Spleen (tissue), 11 donors: ENCODE results near the gene GCSAM. TPM values are rescaled to one million over a fixed set of nuclear protein-coding genes. Genes with fewer than 3 reads are reported as not detected.

Experiments used
- DNase-seq: peaks from one replicate; pipeline ENCODE4 v3.0.0-alpha.2; 2020
- H3K27ac ChIP-seq, 8 donors: fragments of 200-600 bp; sonication (generic) in 7 of 8; 1 replicate in 4 of 8; 2 replicates in 4 of 8; pipeline versions ENCODE4 v1.5.0 to v1.8.0; 2016 to 2021; ENCODE audit warnings: inconsistent platforms in 4 of 8, mild to moderate bottlenecking in 4 of 8, moderate library complexity in 1 of 8
- H3K27me3 ChIP-seq, 7 donors: fragments of 200-600 bp; sonication (generic) in 6 of 7; replicated peaks in 1 of 7; 1 replicate in 4 of 7; 2 replicates in 3 of 7; pipeline versions ENCODE4 v1.5.0 to v1.8.0; 2016 to 2021; ENCODE audit warnings: inconsistent platforms in 3 of 7, mild to moderate bottlenecking in 1 of 7
- H3K36me3 ChIP-seq, 6 donors: fragments of 200-600 bp; sonication (generic) in 5 of 6; 1 replicate in 4 of 6; 2 replicates in 2 of 6; pipeline versions ENCODE4 v1.5.0 to v1.8.0; 2016 to 2021; ENCODE audit warnings: inconsistent platforms in 2 of 6
- H3K4me1 ChIP-seq, 6 donors: fragments of 200-600 bp; sonication (generic) in 5 of 6; 1 replicate in 3 of 6; 2 replicates in 3 of 6; pipeline versions ENCODE4 v1.5.0 to v1.8.0; 2016 to 2021; ENCODE audit warnings: inconsistent platforms in 3 of 6
- H3K4me3 ChIP-seq, 8 donors: fragments of 200-600 bp; sonication (generic) in 7 of 8; 1 replicate in 4 of 8; 2 replicates in 4 of 8; pipeline versions ENCODE4 v1.5.0 to v1.8.0; 2016 to 2021; ENCODE audit warnings: inconsistent platforms in 4 of 8, mild to moderate bottlenecking in 4 of 8, moderate library complexity in 2 of 8
- H3K9me3 ChIP-seq, 8 donors: fragments of 200-600 bp; sonication (generic) in 7 of 8; 1 replicate in 4 of 8; 2 replicates in 4 of 8; pipeline versions ENCODE4 v1.5.0 to v1.8.0; 2016 to 2021; ENCODE audit warnings: inconsistent platforms in 4 of 8
- CTCF ChIP-seq, 11 experiments: fragments of 200-600 bp in 7 of 11; fragments of 450-650 bp in 4 of 11; sonication (generic) in 4 of 11; IDR thresholded peaks in 8 of 11; conservative IDR thresholded peaks in 3 of 11; 1 replicate in 7 of 11; 2 replicates in 4 of 11; pipeline versions ENCODE4 v1.4.0 to v1.8.0; 2016 to 2021; ENCODE audit warnings: antibody characterized with exemption in 11 of 11, inconsistent platforms in 4 of 11, mild to moderate bottlenecking in 1 of 11
- POLR2A ChIP-seq, 3 donors: fragments of 450-650 bp; IDR thresholded peaks; one replicate each; pipeline ENCODE4 v1.5.1; 2017; ENCODE audit warnings: antibody characterized with exemption in 3 of 3, mild to moderate bottlenecking in 1 of 3
- POLR2AphosphoS5 ChIP-seq, 3 donors: sonication (generic); formaldehyde crosslinking; IDR thresholded peaks; one replicate each; pipeline ENCODE4 v1.5.1; 2017; ENCODE audit warnings: antibody characterized with exemption in 3 of 3
- WGBS, 5 donors: extraction: QIAGEN DNeasy Blood & Tissue Kit in 3 of 5; methylation state at CpG; one replicate each; pipeline versions ENCODE4 v1.1.5 to v1.1.7; 2013 to 2018; 5-methylcytosine and 5-hydroxymethylcytosine counted together
- intact Hi-C: fragments of 100-400 bp; cut with DNase I; formaldehyde crosslinking; loops from one replicate; pipeline ENCODE4 v1.15.0; 2023; ENCODE audit warnings: low total_unique reads
- polyA plus RNA-seq, 3 donors: library from polyadenylated mRNA; stranded (reverse); fragments of 200-250 nt; gene quantifications; one replicate each; pipeline ENCODE4 v1.2.1, GENCODE V29; 2013
- total RNA-seq, 7 donors: library from RNA; depleted of rRNA in 3 of 7; stranded (reverse); fragments of >200 nt in 3 of 7; fragmentation: NEBNext Ultra II Directional in 4 of 7; extraction: Animal tissue kit (Norgen Biotek cat#: 25700) in 4 of 7; gene quantifications; one replicate each; pipeline versions ENCODE4 v1.1.0 to v1.2.1, GENCODE V29; 2016 to 2021
- donor health status: healthy with polysubstance abuse.
- donor health status: DM: no; HTN: no; CAD: no; lungs with moderate emphysema.
- donor health status: DM: no; HTN: no; CAD: no.
- donor health status: Bipolar disorder and iron deficiency.
- donor health status: healthy.
- donor health status: DM: no; HTN: no; CAD: no.
- donor health status: DM: yes; HTN: yes; CAD: no.

The GCSAM gene
- total and polyA plus RNA-seq, 10 donors, result 2.7 to 20.9 (median 8.9) TPM

- H3K36me3 ChIP-seq, result no peaks in the 10 kb centered on the region
- no peak for TF ChIP-seq POLR2A (IDR thresholded peaks at IDR 0.05)
- no peak for TF ChIP-seq POLR2AphosphoS5 (IDR thresholded peaks at IDR 0.05)
- TF ChIP-seq CTCF (IDR thresholded peaks at IDR 0.05 in 8 of 11, conservative IDR thresholded peaks at IDR 0.05 in 3 of 11), result no peak
- peaks cover 0 to 95% (median 53%) of the 10 kb centered on the region in 6 donors for H3K4me1 ChIP-seq
- H3K27ac ChIP-seq, result peak overlapping the region in 2 of 8 donors; percentile 54 to 64
- no peak overlapping the region for H3K4me3 ChIP-seq
- peaks cover 0 to 4% (median 0%) of the 10 kb centered on the region in 7 donors for H3K27me3 ChIP-seq
- 59 to 78% (median 70%) methylated on average over 6 of the region's 6 CpGs for WGBS, 5 donors
- DNase-seq, result no peak
- intact Hi-C loops, result no loop called here
- H3K9me3 ChIP-seq, result no peaks in the 10 kb centered on the region
Measured at GRCh38 chr3:112115806-112116383, 17.2 kb downstream of the GCSAM start.

GRCh38 chr3:112115161-112115739, 17.8 kb downstream of the GCSAM start:
- WGBS, 5 donors, result 65 to 79% (median 74%) methylated on average over 6 of the region's 6 CpGs
- TF ChIP-seq CTCF (IDR thresholded peaks at IDR 0.05 in 8 of 11, conservative IDR thresholded peaks at IDR 0.05 in 3 of 11), result no peak
- TF ChIP-seq POLR2AphosphoS5 (IDR thresholded peaks at IDR 0.05), result no peak
- TF ChIP-seq POLR2A (IDR thresholded peaks at IDR 0.05), result no peak
- Histone ChIP-seq H3K27ac (peak overlapping the region in 3 of 8 donors; percentile 11 to 64 (median 54)), H3K36me3 (no peaks in the 10 kb centered on the region), H3K9me3 (no peaks in the 10 kb centered on the region), H3K4me3 (no peak overlapping the region), H3K4me1 (peaks cover 0 to 89% (median 48%) of the 10 kb centered on the region in 6 donors), H3K27me3 (peaks cover 0 to 4% (median 0%) of the 10 kb centered on the region in 7 donors)
- intact Hi-C loops, result no loop called here
- DNase-seq, result no peak

GRCh38 chr3:112114576-112115160, 18.4 kb downstream of the GCSAM start:
- TF ChIP-seq CTCF (IDR thresholded peaks at IDR 0.05 in 8 of 11, conservative IDR thresholded peaks at IDR 0.05 in 3 of 11) (no peak), POLR2A (IDR thresholded peaks at IDR 0.05) (no peak), POLR2AphosphoS5 (IDR thresholded peaks at IDR 0.05) (no peak)
- DNase-seq, result no peak
- 54 to 78% (median 72%) methylated on average over 6 of the region's 6 CpGs for WGBS, 5 donors
- H3K27ac ChIP-seq, result peak overlapping the region in 5 of 8 donors; percentile 5 to 64 (median 19)
- no peak overlapping the region for H3K4me3 ChIP-seq
- peaks cover 0 to 83% (median 42%) of the 10 kb centered on the region in 6 donors for H3K4me1 ChIP-seq
- no peaks in the 10 kb centered on the region for H3K9me3 ChIP-seq
- H3K27me3 ChIP-seq, result peaks cover 0 to 4% (median 0%) of the 10 kb centered on the region in 7 donors
- intact Hi-C loops, result no loop called here
- H3K36me3 ChIP-seq, result no peaks in the 10 kb centered on the region

- Histone ChIP-seq H3K4me1 (peaks cover 0 to 55% (median 19%) of the 10 kb centered on the region in 6 donors), H3K27ac (no peak overlapping the region), H3K4me3 (no peak overlapping the region), H3K27me3 (peaks cover 0 to 4% (median 0%) of the 10 kb centered on the region in 7 donors), H3K9me3 (no peaks in the 10 kb centered on the region), H3K36me3 (no peaks in the 10 kb centered on the region)
- WGBS, 5 donors, result 10 to 23% (median 18%) methylated on average over 3 of the region's 3 CpGs
- peak; percentile 54 to 82 (median 71) for TF ChIP-seq CTCF (IDR thresholded peaks at IDR 0.05 in 8 of 11, conservative IDR thresholded peaks at IDR 0.05 in 3 of 11)
- no peak for TF ChIP-seq POLR2A (IDR thresholded peaks at IDR 0.05)
- intact Hi-C loops, result no loop called here
- DNase-seq, result no peak
Measured at GRCh38 chr3:112111785-112112402, 21.2 kb downstream of the GCSAM start.
